H1 (cell line): ENCODE measurements around the gene PACS1. TPM values are rescaled to one million over a fixed set of nuclear protein-coding genes. Genes with fewer than 3 reads are reported as not detected.

Experiments used
- CTCF ChIA-PET: fragments of 300-600 bp; sonication (Branson Sonifier 250); formaldehyde crosslinking; loops from one replicate; lab custom pipeline; 2021; ENCODE audit not compliant: partially characterized antibody; lab: Charles Lee
- POLR2A ChIA-PET: fragments of 300-600 bp; sonication (Branson Sonifier 250); formaldehyde crosslinking; loops from one replicate; lab custom pipeline; 2021; ENCODE audit warnings: inconsistent platforms; ENCODE audit not compliant: partially characterized antibody; lab: Charles Lee
- DNase-seq, 2 experiments: peaks; one replicate each; pipeline versions ENCODE4 v3.0.0 to v3.0.0-alpha.2; 2010 to 2022; ENCODE audit warnings: low spot score in 2 of 2, low read depth in 1 of 2, mixed read lengths in 1 of 2
- FAIRE-seq: peaks from 2 replicates; lab custom pipeline; 2011; peaks lifted over from hg19 to GRCh38; lab: Jason Lieb, UNC
- H2AFZ ChIP-seq: 2 replicates; pipeline ENCODE4 v1.8.1; 2012; ENCODE audit warnings: low read length, inconsistent platforms
- H2AK5ac ChIP-seq: 2 replicates; pipeline ENCODE4 v1.6.1; 2013; ENCODE audit warnings: low read depth, low read length
- H2BK120ac ChIP-seq: replicated peaks from 2 replicates; pipeline ENCODE3; 2013; ENCODE audit warnings: low read depth, low read length, inconsistent platforms
- H2BK12ac ChIP-seq: 2 replicates; pipeline ENCODE4 v1.6.1; 2013; ENCODE audit warnings: low read depth, low read length
- H2BK15ac ChIP-seq: 2 replicates; pipeline ENCODE4 v1.6.1; 2013; ENCODE audit warnings: low read length
- H2BK20ac ChIP-seq: 2 replicates; pipeline ENCODE4 v1.6.1; 2013; ENCODE audit warnings: low read length
- H2BK5ac ChIP-seq: 2 replicates; pipeline ENCODE4 v1.6.1; 2013; ENCODE audit warnings: low read depth, low read length
- H3K14ac ChIP-seq: 2 replicates; pipeline ENCODE4 v1.6.1; 2013; ENCODE audit warnings: inconsistent platforms; ENCODE audit not compliant: insufficient read length
- H3K18ac ChIP-seq: 2 replicates; pipeline ENCODE4 v1.6.1; 2013; ENCODE audit warnings: low read length; ENCODE audit errors: extremely low read depth
- H3K23ac ChIP-seq: 2 replicates; pipeline ENCODE4 v1.6.1; 2013; ENCODE audit warnings: inconsistent platforms; ENCODE audit not compliant: insufficient read length
- H3K23me2 ChIP-seq: 2 replicates; pipeline ENCODE4 v1.6.1; 2013; ENCODE audit warnings: low read depth, low read length
- H3K27ac ChIP-seq: 2 replicates; pipeline ENCODE4 v1.6.1; 2011; ENCODE audit warnings: low read depth, low read length, inconsistent platforms
- H3K27me3 ChIP-seq, 4 experiments: replicated peaks in 1 of 4; 1 replicate in 1 of 4; 2 replicates in 3 of 4; pipeline versions ENCODE4 v1.6.1 to v1.8.1; 2011 to 2013; ENCODE audit warnings: low read length in 3 of 4, mild to moderate bottlenecking in 3 of 4, inconsistent platforms in 2 of 4, mixed read lengths in 2 of 4, moderate library complexity in 1 of 4; ENCODE audit not compliant: control insufficient read depth in 3 of 4, insufficient read depth in 3 of 4; ENCODE audit errors: extremely low read depth in 1 of 4
- H3K36me3 ChIP-seq, 4 experiments: 2 replicates each; pipeline versions ENCODE4 v1.6.1 to v1.8.1; 2011 to 2013; ENCODE audit warnings: mild to moderate bottlenecking in 4 of 4, low read length in 3 of 4, moderate library complexity in 2 of 4, control low read depth in 1 of 4, inconsistent platforms in 1 of 4; ENCODE audit not compliant: insufficient read depth in 4 of 4, control insufficient read depth in 2 of 4
- H3K4ac ChIP-seq: replicated peaks from 2 replicates; pipeline ENCODE3; 2013; ENCODE audit warnings: low read length, low read depth, mixed read lengths, inconsistent platforms; ENCODE audit not compliant: insufficient read length
- H3K4me1 ChIP-seq, 4 experiments: replicated peaks in 1 of 4; 1 replicate in 1 of 4; 2 replicates in 3 of 4; pipeline versions ENCODE4 v1.6.1 to v1.8.1; 2011 to 2013; ENCODE audit warnings: low read length in 3 of 4, inconsistent platforms in 2 of 4, mixed read lengths in 1 of 4; ENCODE audit not compliant: insufficient read depth in 4 of 4, control insufficient read depth in 3 of 4
- H3K4me2 ChIP-seq, 2 experiments: 2 replicates each; pipeline versions ENCODE4 v1.6.1 to v1.8.1; 2011 to 2013; ENCODE audit warnings: low read depth in 2 of 2, low read length in 2 of 2, control low read depth in 1 of 2, inconsistent platforms in 1 of 2, mild to moderate bottlenecking in 1 of 2; ENCODE audit not compliant: insufficient read depth in 1 of 2
- H3K4me3 ChIP-seq, 4 experiments: fragments of 200-600, 300-600 bp in 1 of 4; sonication (generic), shearing (Covaris generic), sonication (Bioruptor Twin) in 1 of 4; 2 replicates each; pipeline versions ENCODE4 v1.5.1 to v1.8.1; 2011 to 2016; ENCODE audit warnings: low read length in 4 of 4, low read depth in 3 of 4, control low read depth in 2 of 4, inconsistent platforms in 2 of 4, mild to moderate bottlenecking in 2 of 4, mixed read lengths in 1 of 4, moderate library complexity in 1 of 4; ENCODE audit not compliant: insufficient read depth in 2 of 4; ENCODE audit errors: extremely low read depth in 1 of 4
- H3K56ac ChIP-seq: replicated peaks from 2 replicates; pipeline ENCODE3; 2013; ENCODE audit warnings: low read depth, mild to moderate bottlenecking, mixed read lengths, low read length, inconsistent platforms; ENCODE audit not compliant: insufficient read length
- H3K79me1 ChIP-seq: 2 replicates; pipeline ENCODE4 v1.6.1; 2013; ENCODE audit warnings: low read depth, low read length, control low read depth
- H3K79me2 ChIP-seq, 2 experiments: 2 replicates each; pipeline versions ENCODE4 v1.6.1 to v1.8.1; 2012 to 2013; ENCODE audit warnings: low read length in 2 of 2, mild to moderate bottlenecking in 2 of 2, inconsistent platforms in 1 of 2; ENCODE audit not compliant: insufficient read depth in 2 of 2, control insufficient read depth in 1 of 2
- H3K9ac ChIP-seq, 4 experiments: replicated peaks in 1 of 4; 1 replicate in 1 of 4; 2 replicates in 3 of 4; pipeline versions ENCODE4 v1.6.1 to v1.8.1; 2011 to 2013; ENCODE audit warnings: low read depth in 3 of 4, low read length in 3 of 4, control low read depth in 2 of 4, mild to moderate bottlenecking in 2 of 4, moderate library complexity in 2 of 4, inconsistent platforms in 1 of 4; ENCODE audit errors: extremely low read depth in 1 of 4
- H3K9me3 ChIP-seq, 2 experiments: 2 replicates each; pipeline versions ENCODE4 v1.6.1 to v1.8.1; 2012 to 2013; ENCODE audit warnings: mild to moderate bottlenecking in 2 of 2, moderate library complexity in 2 of 2, control low read depth in 1 of 2, inconsistent platforms in 1 of 2, low read depth in 1 of 2, low read length in 1 of 2, mixed read lengths in 1 of 2; ENCODE audit not compliant: insufficient read depth in 2 of 2
- H4K20me1 ChIP-seq, 2 experiments: replicated peaks in 1 of 2; 2 replicates each; pipeline versions ENCODE3 to v1.8.1; 2011 to 2013; ENCODE audit warnings: inconsistent platforms in 2 of 2, low read length in 2 of 2, mild to moderate bottlenecking in 1 of 2; ENCODE audit not compliant: insufficient read depth in 2 of 2, control insufficient read depth in 1 of 2
- H4K5ac ChIP-seq: 2 replicates; pipeline ENCODE4 v1.6.1; 2013; ENCODE audit warnings: low read length, low read depth, mixed read lengths, inconsistent platforms; ENCODE audit not compliant: insufficient read length
- H4K8ac ChIP-seq: 2 replicates; pipeline ENCODE4 v1.8.0; 2013; ENCODE audit warnings: mild to moderate bottlenecking, moderate library complexity, low read length, inconsistent platforms; ENCODE audit not compliant: insufficient read depth; ENCODE audit errors: extremely low read depth
- H4K91ac ChIP-seq: replicated peaks from 2 replicates; pipeline ENCODE3; 2013; ENCODE audit warnings: low read length, mixed read lengths, inconsistent platforms; ENCODE audit not compliant: insufficient read length
- CEBPB ChIP-seq: IDR thresholded peaks from 2 replicates; pipeline ENCODE4 v1.6.1; 2012; ENCODE audit warnings: low read depth, low read length
- GABPA ChIP-seq: IDR thresholded peaks from 2 replicates; pipeline ENCODE4 v1.6.1; 2011; ENCODE audit warnings: mild to moderate bottlenecking, low read length, moderate library complexity, borderline replicate concordance; ENCODE audit not compliant: insufficient read depth
- KDM1A ChIP-seq: fragments of 200-600, 300-600 bp; sonication (generic); IDR thresholded peaks from 2 replicates; pipeline ENCODE4 v1.7.1; 2016; ENCODE audit warnings: mild to moderate bottlenecking, low read length, borderline replicate concordance
- MAFK ChIP-seq: IDR thresholded peaks from 2 replicates; pipeline ENCODE4 v1.6.1; 2012; ENCODE audit warnings: low read depth, mild to moderate bottlenecking, improper control_type of control experiment, low read length
- NRF1 ChIP-seq: IDR thresholded peaks from 2 replicates; pipeline ENCODE4 v1.6.1; 2011; ENCODE audit warnings: mild to moderate bottlenecking, low read depth, low read length, improper control_type of control experiment
- RBBP5 ChIP-seq: IDR thresholded peaks from 2 replicates; pipeline ENCODE4 v1.7.1; 2012; ENCODE audit warnings: low read depth, mild to moderate bottlenecking, inconsistent platforms, low read length, moderate library complexity, borderline replicate concordance
- RXRA ChIP-seq: IDR thresholded peaks from 2 replicates; pipeline ENCODE4 v1.6.1; 2011; ENCODE audit warnings: low read depth, mild to moderate bottlenecking, low read length, moderate library complexity; ENCODE audit not compliant: insufficient read depth
- SIX5 ChIP-seq: IDR thresholded peaks from 2 replicates; pipeline ENCODE4 v1.6.1; 2011; ENCODE audit warnings: mild to moderate bottlenecking, low read depth, low read length
- SP1 ChIP-seq: IDR thresholded peaks from 2 replicates; pipeline ENCODE4 v1.6.1; 2011; ENCODE audit warnings: low read depth, low read length
- SRF ChIP-seq: IDR thresholded peaks from 2 replicates; pipeline ENCODE4 v1.6.1; 2011; ENCODE audit warnings: mild to moderate bottlenecking, low read depth, low read length, moderate library complexity
- TCF12 ChIP-seq: IDR thresholded peaks from 2 replicates; pipeline ENCODE4 v1.6.1; 2011; ENCODE audit warnings: low read depth, mild to moderate bottlenecking, low read length
- YY1 ChIP-seq: IDR thresholded peaks from 2 replicates; pipeline ENCODE4 v1.6.1; 2011; ENCODE audit warnings: low read depth, mild to moderate bottlenecking, low read length
- ZNF274 ChIP-seq: IDR thresholded peaks from 2 replicates; pipeline ENCODE4 v1.7.0; 2012; ENCODE audit warnings: low read length, borderline replicate concordance; ENCODE audit errors: extremely low read depth
- WGBS, 2 experiments: shearing (Covaris generic) in 1 of 2; methylation state at CpG; one replicate each; pipeline versions ENCODE4 v1.1.6 to v1.1.7; 2013 to 2015; ENCODE audit warnings: low lambda C conversion rate in 2 of 2, mixed read lengths in 2 of 2, inconsistent platforms in 1 of 2, low coverage in 1 of 2, missing lambda C conversion rate in 1 of 2; ENCODE audit not compliant: insufficient replicate concordance in 2 of 2, insufficient coverage in 1 of 2, insufficient read length in 1 of 2; ENCODE audit errors: extremely low coverage in 1 of 2, missing lambda C conversion rate in 1 of 2; 5-methylcytosine and 5-hydroxymethylcytosine counted together
- polyA plus RNA-seq, 7 experiments: library from polyadenylated mRNA; depleted of rRNA in 3 of 7; stranded (reverse) in 5 of 7; unstranded in 2 of 7; fragments of >200 nt in 5 of 7; fragments of 200-250 nt in 2 of 7; gene quantifications; 1 replicate in 5 of 7; 2 replicates in 1 of 7; 4 replicates in 1 of 7; pipeline versions ENCODE4 v1.2.1 to v1.2.3, GENCODE V29; 2011 to 2013; ENCODE audit warnings: missing spikeins in 2 of 7, mixed read lengths in 2 of 7
- total RNA-seq: library from RNA; stranded (reverse); fragmentation: NEBNext Ultra II Directional; extraction: Animal tissue kit (Norgen Biotek cat#: 25700); gene quantifications from 2 replicates; pipeline ENCODE4 v1.2.1, GENCODE V29; 2021
- TF ChIP-seq, protein P1 (sequence below): IDR thresholded peaks from 2 replicates; pipeline ENCODE4 v1.6.1; 2012; ENCODE audit warnings: inconsistent platforms

PACS1 gene
- total and polyA plus RNA-seq, 2 of the 8 experiments (the other 6 are each of a cell fraction or from before 2014, with no cell fraction given) = 11.5 to 36.0 TPM

- Histone ChIP-seq H4K5ac (no peak overlapping the region), H3K36me3 (peaks cover 14 to 27% (median 20%) of the 10 kb centered on the region in 4 experiments; a peak in 7 of 8 replicates), H3K23ac (no peak overlapping the region), H3K9me3 (no peaks in the 10 kb centered on the region), H3K4ac (no peak overlapping the region), H4K20me1 (peaks cover 11 to 29% of the 10 kb centered on the region in 2 experiments), H2BK20ac (no peak overlapping the region), H3K27ac (no peak overlapping the region), H3K9ac (no peak overlapping the region), H3K56ac (no peak overlapping the region), H2AFZ (no peak overlapping the region), H2AK5ac (no peak overlapping the region), H3K4me3 (no peak overlapping the region), H3K23me2 (peaks cover 4% of the 10 kb centered on the region; the same call in 1 of the 2 replicates), H3K27me3 (no peaks in the 10 kb centered on the region), H2BK12ac (no peak overlapping the region), H3K4me2 (no peak overlapping the region), H2BK5ac (no peak overlapping the region; the same call in 1 of the 2 replicates), H3K4me1 (peaks cover 0 to 5% (median 3%) of the 10 kb centered on the region in 4 experiments; a peak in 5 of 7 replicates), H2BK15ac (no peak overlapping the region), H3K18ac (no peak overlapping the region), H3K79me1 (no peaks in the 10 kb centered on the region; the same call in 1 of the 2 replicates), H2BK120ac (no peak overlapping the region), H4K8ac (no peak overlapping the region), H3K79me2 (peaks cover 0 to 5% of the 10 kb centered on the region in 2 experiments; a peak in 1 of 4 replicates), H3K14ac (no peak overlapping the region), H4K91ac (no peak overlapping the region)
- WGBS, 2 experiments = 90% methylated on average over 12 of the region's 12 CpGs; no CpG with 5 or more reads in 1 of the 2 experiments
- DNase-seq (no peak), FAIRE-seq (no peak)
- ChIA-PET POLR2A (interaction anchor here (1.2 to 2.5 kb wide), 4 partner anchors 9 to 22 kb away, joined by 4 to 7 read pairs (median 6); partner anchors contain the start of gene CNIH2), CTCF (interaction anchor here (0.6 to 2.8 kb wide), 6 partner anchors 10 to 1203 kb away, joined by 3 to 7 read pairs (median 4); no protein-coding TSS in a partner anchor)
- TF ChIP-seq, protein P1, sequence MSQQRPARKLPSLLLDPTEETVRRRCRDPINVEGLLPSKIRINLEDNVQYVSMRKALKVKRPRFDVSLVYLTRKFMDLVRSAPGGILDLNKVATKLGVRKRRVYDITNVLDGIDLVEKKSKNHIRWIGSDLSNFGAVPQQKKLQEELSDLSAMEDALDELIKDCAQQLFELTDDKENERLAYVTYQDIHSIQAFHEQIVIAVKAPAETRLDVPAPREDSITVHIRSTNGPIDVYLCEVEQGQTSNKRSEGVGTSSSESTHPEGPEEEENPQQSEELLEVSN = no peak
- TF ChIP-seq ZNF274 = no peak
- no peak for TF ChIP-seq GABPA
- no peak for TF ChIP-seq SP1
- TF ChIP-seq KDM1A = no peak
- no peak for TF ChIP-seq RBBP5
- TF ChIP-seq CEBPB = no peak
- no peak for TF ChIP-seq TCF12
- no peak for TF ChIP-seq RXRA
- no peak for TF ChIP-seq YY1
- TF ChIP-seq SIX5 = no peak
- no peak for TF ChIP-seq MAFK
- TF ChIP-seq SRF = no peak
- no peak for TF ChIP-seq NRF1
Measured at GRCh38 chr11:66262696-66263095, 192.6 kb downstream of the PACS1 start.
